ENCODE measurements around the gene AFF3. TPM values are rescaled to one million over a fixed set of nuclear protein-coding genes. Genes with fewer than 3 reads are reported as not detected.

Gene AFF3
- total and polyA plus RNA-seq, 2 of the 8 experiments (the other 6 are each of a cell fraction or from before 2014, with no cell fraction given): 0.27 to 3.0 TPM

GRCh38 chr2:100054426-100054825 is 88.0 kb downstream of the AFF3 start:
- Histone ChIP-seq H2AFZ (ENCODE audit: low read length) (no peak overlapping the region), H4K8ac (ENCODE audit: extremely low read depth, insufficient read depth, low read length) (no peak overlapping the region), H2BK12ac (ENCODE audit: low read depth, low read length) (no peak overlapping the region), H3K23ac (ENCODE audit: insufficient read length) (no peak overlapping the region), H3K4me1 (replicated peaks in 1 of 4; ENCODE audit: control insufficient read depth in 3 of 4, insufficient read depth in 4 of 4, low read length in 3 of 4) (no peaks in the 10 kb centered on the region), H3K9me3 (ENCODE audit: insufficient read depth in 2 of 2, low read depth in 1 of 2, low read length in 1 of 2) (no peaks in the 10 kb centered on the region), H3K14ac (ENCODE audit: insufficient read length) (no peak overlapping the region), H3K36me3 (ENCODE audit: control insufficient read depth in 2 of 4, insufficient read depth in 4 of 4, low read length in 3 of 4) (no peaks in the 10 kb centered on the region), H2BK20ac (ENCODE audit: low read length) (no peak overlapping the region), H3K27me3 (replicated peaks in 1 of 4; ENCODE audit: control insufficient read depth in 3 of 4, extremely low read depth in 1 of 4, insufficient read depth in 3 of 4, low read length in 3 of 4) (no peaks in the 10 kb centered on the region; a peak in 1 of 7 replicates), H3K79me2 (ENCODE audit: control insufficient read depth in 1 of 2, insufficient read depth in 2 of 2, low read length in 2 of 2) (no peaks in the 10 kb centered on the region), H2AK5ac (ENCODE audit: low read depth, low read length) (no peak overlapping the region), H2BK5ac (ENCODE audit: low read depth, low read length) (no peak overlapping the region), H3K23me2 (ENCODE audit: low read depth, low read length) (no peaks in the 10 kb centered on the region; the same call in 1 of the 2 replicates), H3K4me2 (ENCODE audit: insufficient read depth in 1 of 2, low read depth in 2 of 2, low read length in 2 of 2) (no peak overlapping the region), H2BK15ac (ENCODE audit: low read length) (no peak overlapping the region), H3K9ac (replicated peaks in 1 of 4; ENCODE audit: extremely low read depth in 1 of 4, low read depth in 3 of 4, low read length in 3 of 4) (no peak overlapping the region), H2BK120ac (replicated peaks; ENCODE audit: low read depth, low read length) (no peak overlapping the region), H3K27ac (ENCODE audit: low read depth, low read length) (no peak overlapping the region), H3K4me3 (ENCODE audit: extremely low read depth in 1 of 4, insufficient read depth in 2 of 4, low read depth in 3 of 4, low read length in 4 of 4) (no peak overlapping the region), H4K5ac (ENCODE audit: insufficient read length, low read depth, low read length) (no peak overlapping the region), H3K18ac (ENCODE audit: extremely low read depth, low read length) (no peak overlapping the region), H4K20me1 (replicated peaks in 1 of 2; ENCODE audit: control insufficient read depth in 1 of 2, insufficient read depth in 2 of 2, low read length in 2 of 2) (no peaks in the 10 kb centered on the region), H4K91ac (replicated peaks; ENCODE audit: insufficient read length, low read length) (no peak overlapping the region), H3K56ac (replicated peaks; ENCODE audit: insufficient read length, low read depth, low read length) (no peak overlapping the region), H3K4ac (replicated peaks; ENCODE audit: insufficient read length, low read depth, low read length) (no peak overlapping the region), H3K79me1 (ENCODE audit: low read depth, low read length) (no peaks in the 10 kb centered on the region)
- WGBS, 2 experiments (ENCODE audit: extremely low coverage in 1 of 2, insufficient coverage in 1 of 2, insufficient read length in 1 of 2, insufficient replicate concordance in 2 of 2, low coverage in 1 of 2, low lambda C conversion rate in 2 of 2, missing lambda C conversion rate in 1 of 2): 100% methylated on average over 2 of the region's 2 CpGs; no CpG with 5 or more reads in 1 of the 2 experiments
- POLR2A ChIA-PET (ENCODE audit: partially characterized antibody): no interaction called here
- no peak for DNase-seq (ENCODE audit: low read depth in 1 of 2, low spot score in 2 of 2)
- FAIRE-seq: no peak
- CTCF ChIA-PET (ENCODE audit: partially characterized antibody): interaction anchor here (1.3 kb wide), 1 partner anchor 13 kb away, joined by 3 read pairs; no protein-coding TSS in a partner anchor
- no peak for TF ChIP-seq RNF2 (IDR thresholded peaks at IDR 0.05; ENCODE audit: borderline replicate concordance, low read depth, low read length, missing control alignments, poor library complexity, severe bottlenecking)
